ENCODE results near the gene NUB1. TPM values are rescaled to one million over a fixed set of nuclear protein-coding genes. Genes with fewer than 3 reads are reported as not detected.

Gene NUB1
- total RNA-seq, 1 donor from 2014 or later: 40.3 TPM

- no peak overlapping the region for H3K27ac Mint-ChIP-seq
- no peaks in the 10 kb centered on the region for H3K27me3 Mint-ChIP-seq (ENCODE audit: insufficient read depth)
- peaks cover 4% of the 10 kb centered on the region for H3K4me1 Mint-ChIP-seq (ENCODE audit: low read depth)
- no peaks in the 10 kb centered on the region for H3K9me3 Mint-ChIP-seq
- intact Hi-C loops (cut with micrococcal nuclease): no loop called here
- peaks cover 35% of the 10 kb centered on the region for H3K36me3 Mint-ChIP-seq (ENCODE audit: low read depth)
- no peak overlapping the region for H3K4me3 Mint-ChIP-seq
- DNase-seq (ENCODE audit: low spot score): no peak
Measured at GRCh38 chr7:151363182-151363581, 21.6 kb downstream of the NUB1 start.

GRCh38 chr7:151366166-151366879, 24.7 kb downstream of the NUB1 start:
- H3K27ac Mint-ChIP-seq: no peak overlapping the region
- no peaks in the 10 kb centered on the region for H3K9me3 Mint-ChIP-seq
- no peaks in the 10 kb centered on the region for H3K27me3 Mint-ChIP-seq (ENCODE audit: insufficient read depth)
- H3K4me3 Mint-ChIP-seq: no peak overlapping the region
- peaks cover 34% of the 10 kb centered on the region for H3K36me3 Mint-ChIP-seq (ENCODE audit: low read depth)
- intact Hi-C loops (cut with micrococcal nuclease): loop anchor here (5.0 kb wide), 1 partner anchor 46 kb away; the partner anchor contains the start of gene WDR86
- H3K4me1 Mint-ChIP-seq (ENCODE audit: low read depth): peaks cover 7% of the 10 kb centered on the region
- no peak for DNase-seq (ENCODE audit: low spot score)

- Mint-ChIP-seq H3K9me3 (no peaks in the 10 kb centered on the region), H3K27ac (no peak overlapping the region), H3K27me3 (ENCODE audit: insufficient read depth) (no peaks in the 10 kb centered on the region), H3K36me3 (ENCODE audit: low read depth) (peaks cover 34% of the 10 kb centered on the region), H3K4me3 (no peak overlapping the region), H3K4me1 (ENCODE audit: low read depth) (peaks cover 7% of the 10 kb centered on the region)
- no peak for DNase-seq (ENCODE audit: low spot score)
- intact Hi-C loops (cut with micrococcal nuclease): loop anchor here (5.0 kb wide), 1 partner anchor 45 kb away; the partner anchor contains the start of gene WDR86
Measured at GRCh38 chr7:151366880-151367222, 25.2 kb downstream of the NUB1 start.

- no peaks in the 10 kb centered on the region for H3K27me3 Mint-ChIP-seq (ENCODE audit: insufficient read depth)
- H3K36me3 Mint-ChIP-seq (ENCODE audit: low read depth): peaks cover 31% of the 10 kb centered on the region
- peaks cover 7% of the 10 kb centered on the region for H3K4me1 Mint-ChIP-seq (ENCODE audit: low read depth)
- DNase-seq (ENCODE audit: low spot score): no peak
- no peak overlapping the region for H3K27ac Mint-ChIP-seq
- intact Hi-C loops (cut with micrococcal nuclease): loop anchor here (5.0 kb wide), 1 partner anchor 45 kb away; the partner anchor contains the start of gene WDR86
- H3K9me3 Mint-ChIP-seq: no peaks in the 10 kb centered on the region
- no peak overlapping the region for H3K4me3 Mint-ChIP-seq
Measured at GRCh38 chr7:151367284-151367683, 25.7 kb downstream of the NUB1 start.

GRCh38 chr7:151368136-151368571, 26.5 kb downstream of the NUB1 start:
- no peaks in the 10 kb centered on the region for H3K27me3 Mint-ChIP-seq (ENCODE audit: insufficient read depth)
- peaks cover 7% of the 10 kb centered on the region for H3K4me1 Mint-ChIP-seq (ENCODE audit: low read depth)
- no peak overlapping the region for H3K4me3 Mint-ChIP-seq
- DNase-seq (ENCODE audit: low spot score): peak; percentile 64
- intact Hi-C loops (cut with micrococcal nuclease): loop anchor here (1.0 to 5.0 kb wide), 4 partner anchors 44 to 391 kb away; partner anchors contain the start of gene WDR86
- H3K9me3 Mint-ChIP-seq: no peaks in the 10 kb centered on the region
- no peak overlapping the region for H3K27ac Mint-ChIP-seq
- peaks cover 25% of the 10 kb centered on the region for H3K36me3 Mint-ChIP-seq (ENCODE audit: low read depth)

- intact Hi-C loops (cut with micrococcal nuclease): no loop called here
- DNase-seq (ENCODE audit: low spot score): no peak
- Mint-ChIP-seq H3K4me3 (no peak overlapping the region), H3K27me3 (ENCODE audit: insufficient read depth) (no peaks in the 10 kb centered on the region), H3K9me3 (no peaks in the 10 kb centered on the region), H3K36me3 (ENCODE audit: low read depth) (peaks cover 20% of the 10 kb centered on the region), H3K4me1 (ENCODE audit: low read depth) (peaks cover 7% of the 10 kb centered on the region), H3K27ac (no peak overlapping the region)
Measured at GRCh38 chr7:151371266-151371665, 29.7 kb downstream of the NUB1 start.

- Mint-ChIP-seq H3K36me3 (ENCODE audit: low read depth) (peaks cover 20% of the 10 kb centered on the region), H3K27me3 (ENCODE audit: insufficient read depth) (no peaks in the 10 kb centered on the region), H3K4me1 (ENCODE audit: low read depth) (peaks cover 7% of the 10 kb centered on the region), H3K4me3 (no peak overlapping the region), H3K27ac (no peak overlapping the region), H3K9me3 (no peaks in the 10 kb centered on the region)
- intact Hi-C loops (cut with micrococcal nuclease): no loop called here
- DNase-seq (ENCODE audit: low spot score): no peak
Measured at GRCh38 chr7:151372612-151373265, 31.1 kb downstream of the NUB1 start.

- Mint-ChIP-seq H3K36me3 (ENCODE audit: low read depth) (peaks cover 21% of the 10 kb centered on the region), H3K27ac (no peak overlapping the region), H3K4me1 (ENCODE audit: low read depth) (no peaks in the 10 kb centered on the region), H3K27me3 (ENCODE audit: insufficient read depth) (no peaks in the 10 kb centered on the region), H3K9me3 (no peaks in the 10 kb centered on the region), H3K4me3 (no peak overlapping the region)
- DNase-seq (ENCODE audit: low spot score): no peak
- intact Hi-C loops (cut with micrococcal nuclease): no loop called here
Measured at GRCh38 chr7:151373599-151373998, 32.0 kb downstream of the NUB1 start.

- no peak overlapping the region for H3K4me3 Mint-ChIP-seq
- no peak for DNase-seq (ENCODE audit: low spot score)
- H3K27me3 Mint-ChIP-seq (ENCODE audit: insufficient read depth): no peaks in the 10 kb centered on the region
- no peak overlapping the region for H3K27ac Mint-ChIP-seq
- H3K36me3 Mint-ChIP-seq (ENCODE audit: low read depth): peaks cover 21% of the 10 kb centered on the region
- H3K4me1 Mint-ChIP-seq (ENCODE audit: low read depth): no peaks in the 10 kb centered on the region
- intact Hi-C loops (cut with micrococcal nuclease): no loop called here
- H3K9me3 Mint-ChIP-seq: no peaks in the 10 kb centered on the region
Measured at GRCh38 chr7:151374139-151374538, 32.5 kb downstream of the NUB1 start.

GRCh38 chr7:151374726-151375125, 33.1 kb downstream of the NUB1 start:
- H3K27ac Mint-ChIP-seq: no peak overlapping the region
- H3K27me3 Mint-ChIP-seq (ENCODE audit: insufficient read depth): no peaks in the 10 kb centered on the region
- peaks cover 25% of the 10 kb centered on the region for H3K36me3 Mint-ChIP-seq (ENCODE audit: low read depth)

GRCh38 chr7:151375530-151376217, 34.1 kb downstream of the NUB1 start:
- peaks cover under 1% of the 10 kb centered on the region for H3K27me3 Mint-ChIP-seq (ENCODE audit: insufficient read depth)
- intact Hi-C loops (cut with micrococcal nuclease): no loop called here
- peaks cover 24% of the 10 kb centered on the region for H3K36me3 Mint-ChIP-seq (ENCODE audit: low read depth)
- H3K4me3 Mint-ChIP-seq: no peak overlapping the region
- H3K9me3 Mint-ChIP-seq: no peaks in the 10 kb centered on the region
- H3K4me1 Mint-ChIP-seq (ENCODE audit: low read depth): no peaks in the 10 kb centered on the region
- DNase-seq (ENCODE audit: low spot score): no peak
- no peak overlapping the region for H3K27ac Mint-ChIP-seq

More at GRCh38 chr7:151374726-151375125, 33.1 kb downstream of the NUB1 start:
- no peak for DNase-seq (ENCODE audit: low spot score)
- intact Hi-C loops (cut with micrococcal nuclease): no loop called here
- H3K4me1 Mint-ChIP-seq (ENCODE audit: low read depth): no peaks in the 10 kb centered on the region
- H3K9me3 Mint-ChIP-seq: no peaks in the 10 kb centered on the region
- H3K4me3 Mint-ChIP-seq: no peak overlapping the region

GRCh38 chr7:151376218-151376902, 34.7 kb downstream of the NUB1 start:
- H3K27me3 Mint-ChIP-seq (ENCODE audit: insufficient read depth): peaks cover 6% of the 10 kb centered on the region
- H3K4me1 Mint-ChIP-seq (ENCODE audit: low read depth): no peaks in the 10 kb centered on the region
- no peak overlapping the region for H3K4me3 Mint-ChIP-seq
- no peak for DNase-seq (ENCODE audit: low spot score)
- no peak overlapping the region for H3K27ac Mint-ChIP-seq
- intact Hi-C loops (cut with micrococcal nuclease): no loop called here
- H3K9me3 Mint-ChIP-seq: no peaks in the 10 kb centered on the region
- peaks cover 21% of the 10 kb centered on the region for H3K36me3 Mint-ChIP-seq (ENCODE audit: low read depth)

All from activated T-helper 1 cell treated with anti-CD3 and anti-CD28 coated beads, Interleukin-12 subunit alpha, Interleukin-12 subunit beta, Interleukin-2, Interleukin-4 antibody, amounts not matched to agents 30 ng/mL and 10 ng/mL and 1 ng/mL, durations not matched to agents 14 hours and 24 hours and 36 hours (primary cell).